A549 (cell line): ENCODE measurements around the gene HRK.

Experiments
- BHLHE40 ChIP-seq: IDR thresholded peaks from 2 replicates; pipeline ENCODE4 v1.6.1; 2012; ENCODE audit warnings: low read depth, low read length, inconsistent platforms
- CHD2 ChIP-seq: fragments of 150-350 bp; IDR thresholded peaks from 2 replicates; pipeline ENCODE4 v1.6.1; 2014; ENCODE audit warnings: low read length; ENCODE audit not compliant: partially characterized antibody
- FOSB ChIP-seq: fragments of 250-450 bp; sonication (Bioruptor Pico); IDR thresholded peaks from 2 replicates; pipeline ENCODE4 v1.5.0; 2020; ENCODE audit warnings: mild to moderate bottlenecking, moderate library complexity
- HDAC2 ChIP-seq: fragments of 200-600 bp; sonication (generic); IDR thresholded peaks from 2 replicates; pipeline ENCODE4 v1.6.1; 2016
- JUN ChIP-seq, 2 experiments: fragments of >200 bp; sonication (Bioruptor Twin); formaldehyde crosslinking; IDR thresholded peaks; 2 replicates in 1 of 2; 3 replicates in 1 of 2; pipeline ENCODE4 v1.6.1; 2016 to 2017
- KDM1A ChIP-seq: fragments of 200-600 bp; sonication (generic); IDR thresholded peaks from 2 replicates; pipeline ENCODE4 v1.6.1; 2016; ENCODE audit warnings: low read depth, mild to moderate bottlenecking
- POLR2AphosphoS2 ChIP-seq: conservative IDR thresholded peaks from 2 replicates; pipeline ENCODE4 v1.6.1; 2012; ENCODE audit warnings: low read length, improper control_type of control experiment, inconsistent platforms
- RCOR1 ChIP-seq: fragments of 150-350 bp; IDR thresholded peaks from 2 replicates; pipeline ENCODE4 v1.6.1; 2014; ENCODE audit warnings: antibody characterized with exemption, low read length, low read depth
- REST ChIP-seq: fragments of 200-600 bp; sonication (generic); IDR thresholded peaks from 2 replicates; pipeline ENCODE4 v1.6.1; 2016; ENCODE audit warnings: antibody characterized with exemption, mild to moderate bottlenecking, moderate library complexity
- RFX5 ChIP-seq: fragments of 450-650 bp; IDR thresholded peaks from 2 replicates; pipeline ENCODE4 v1.7.1; 2014; ENCODE audit warnings: antibody characterized with exemption, mild to moderate bottlenecking, moderate library complexity
- ZC3H11A ChIP-seq: fragments of 450-650 bp; IDR thresholded peaks from 2 replicates; pipeline ENCODE4 v1.6.1; 2014; ENCODE audit warnings: antibody characterized with exemption, mild to moderate bottlenecking
- TF ChIP-seq, protein P1 (sequence below): fragments of >200 bp; sonication (Bioruptor Twin); formaldehyde crosslinking; IDR thresholded peaks from 3 replicates; pipeline ENCODE4 v1.5.1; 2016
- TF ChIP-seq, protein P2 (sequence below): IDR thresholded peaks from 2 replicates; pipeline ENCODE4 v1.6.1; 2012

GRCh38 chr12:116897476-116897875 lies 16.2 kb upstream of the HRK start:
- TF ChIP-seq, protein P1, sequence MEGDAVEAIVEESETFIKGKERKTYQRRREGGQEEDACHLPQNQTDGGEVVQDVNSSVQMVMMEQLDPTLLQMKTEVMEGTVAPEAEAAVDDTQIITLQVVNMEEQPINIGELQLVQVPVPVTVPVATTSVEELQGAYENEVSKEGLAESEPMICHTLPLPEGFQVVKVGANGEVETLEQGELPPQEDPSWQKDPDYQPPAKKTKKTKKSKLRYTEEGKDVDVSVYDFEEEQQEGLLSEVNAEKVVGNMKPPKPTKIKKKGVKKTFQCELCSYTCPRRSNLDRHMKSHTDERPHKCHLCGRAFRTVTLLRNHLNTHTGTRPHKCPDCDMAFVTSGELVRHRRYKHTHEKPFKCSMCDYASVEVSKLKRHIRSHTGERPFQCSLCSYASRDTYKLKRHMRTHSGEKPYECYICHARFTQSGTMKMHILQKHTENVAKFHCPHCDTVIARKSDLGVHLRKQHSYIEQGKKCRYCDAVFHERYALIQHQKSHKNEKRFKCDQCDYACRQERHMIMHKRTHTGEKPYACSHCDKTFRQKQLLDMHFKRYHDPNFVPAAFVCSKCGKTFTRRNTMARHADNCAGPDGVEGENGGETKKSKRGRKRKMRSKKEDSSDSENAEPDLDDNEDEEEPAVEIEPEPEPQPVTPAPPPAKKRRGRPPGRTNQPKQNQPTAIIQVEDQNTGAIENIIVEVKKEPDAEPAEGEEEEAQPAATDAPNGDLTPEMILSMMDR, result no peak
- TF ChIP-seq KDM1A (no peak), HDAC2 (no peak), CHD2 (no peak), BHLHE40 (no peak), JUN (IDR thresholded peaks at IDR 0.05) (no peak), POLR2AphosphoS2 (no peak), ZC3H11A (no peak), FOSB (CRISPR knock-in tag) (no peak), RFX5 (no peak), RCOR1 (no peak), REST (no peak)
- TF ChIP-seq, protein P2, sequence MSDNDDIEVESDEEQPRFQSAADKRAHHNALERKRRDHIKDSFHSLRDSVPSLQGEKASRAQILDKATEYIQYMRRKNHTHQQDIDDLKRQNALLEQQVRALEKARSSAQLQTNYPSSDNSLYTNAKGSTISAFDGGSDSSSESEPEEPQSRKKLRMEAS, result no peak
